Adipose tissue (tissue), 3 donors: ENCODE measurements around the gene WNT6. TPM values are rescaled to one million over a fixed set of nuclear protein-coding genes. Genes with fewer than 3 reads are reported as not detected.

Source experiments
- H3K27ac ChIP-seq: one replicate; pipeline ENCODE4 v1.5.1; 2013; ENCODE audit warnings: low read depth, low read length
- WGBS, 3 donors: extraction: QIAGEN DNeasy Blood & Tissue Kit; methylation state at CpG; one replicate each; pipeline ENCODE4 v1.1.7; 2013; 5-methylcytosine and 5-hydroxymethylcytosine counted together
- polyA plus RNA-seq, 3 donors: library from polyadenylated mRNA; stranded (reverse); fragments of 200-250 nt; gene quantifications; one replicate each; pipeline ENCODE4 v1.2.3, GENCODE V29; 2013
- donor health status: healthy with polysubstance abuse.
- donor health status: Bipolar disorder and iron deficiency.
- donor health status: healthy.

The WNT6 gene
- polyA plus RNA-seq, 3 donors: 0.25 to 1.1 TPM; not detected in 1

DNA sequence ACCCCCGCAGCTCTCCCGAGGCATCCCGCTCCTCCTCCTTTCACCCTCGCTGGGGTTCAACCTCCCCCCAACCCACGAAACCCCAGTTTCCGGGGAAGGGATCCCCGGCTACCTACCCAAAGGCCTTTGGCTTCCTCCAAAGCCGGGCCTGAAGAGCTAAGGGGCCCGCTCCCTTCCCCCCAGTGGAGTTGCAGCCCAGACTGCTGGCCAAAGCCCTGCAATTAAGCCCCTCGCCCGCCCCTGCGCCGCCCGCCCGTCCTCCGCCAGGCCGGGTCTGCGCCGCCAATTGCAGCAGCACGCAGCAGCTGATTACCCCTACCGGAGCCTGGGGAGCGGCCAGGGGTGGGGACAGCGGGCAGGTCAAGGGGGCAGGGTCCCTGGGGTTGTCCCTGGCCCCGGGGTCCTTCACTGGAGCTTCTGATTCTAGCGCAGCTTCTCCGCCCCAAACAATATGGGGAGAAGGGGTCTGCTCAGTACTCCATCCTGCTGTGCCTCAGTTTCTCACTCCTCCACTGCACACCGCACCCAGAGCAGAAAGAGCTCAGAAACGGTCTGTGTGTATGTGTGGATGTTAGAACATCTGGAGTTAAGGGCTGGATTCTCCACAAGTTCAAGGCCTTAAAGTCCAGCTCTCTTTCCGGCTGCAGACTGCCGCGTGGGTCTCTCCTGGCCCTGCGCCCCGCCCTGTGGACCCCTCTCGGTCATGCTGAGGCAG is 37.9 kb downstream of the WNT6 start:
- 5 to 7% (median 5%) methylated on average over 34 of the region's 34 CpGs for WGBS, 3 donors
- H3K27ac ChIP-seq: no peak overlapping the region

DNA sequence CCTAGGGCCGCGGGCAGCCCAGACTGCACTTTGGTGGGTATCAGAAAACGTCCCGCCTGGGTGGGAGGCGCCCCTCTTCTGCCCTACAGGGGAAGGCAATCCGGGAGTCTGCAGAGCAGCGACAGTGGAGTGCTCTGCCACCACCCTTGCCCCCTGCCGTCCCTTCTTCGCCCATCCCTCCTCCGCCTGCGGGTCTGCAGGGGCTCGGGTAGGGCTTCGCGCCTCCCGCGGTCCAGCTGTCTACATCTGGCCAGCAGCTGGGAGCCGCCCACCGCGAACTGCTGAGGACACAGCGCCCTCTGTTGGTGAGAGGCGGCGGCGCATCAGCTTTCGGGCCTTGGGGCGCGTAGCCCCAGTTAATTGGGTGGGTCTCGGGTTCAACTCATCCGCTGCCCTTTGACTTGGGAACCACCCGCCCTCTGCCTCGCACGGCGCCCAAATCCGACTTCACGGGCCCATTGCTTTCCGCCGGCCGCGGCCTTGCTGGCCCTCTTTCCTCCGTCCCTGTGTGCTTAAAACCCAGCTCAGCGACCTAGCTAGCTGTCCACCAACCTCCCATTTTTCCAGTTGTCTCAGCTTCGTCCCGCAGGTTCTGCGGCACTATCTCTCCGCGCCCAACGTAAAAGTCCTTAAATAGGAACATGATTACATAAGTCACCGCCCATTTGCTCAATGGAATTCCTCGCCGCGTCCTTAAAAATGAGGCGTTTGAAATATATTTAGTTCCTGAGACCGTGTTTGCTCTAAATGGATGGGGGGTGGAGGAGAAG is 38.7 kb downstream of the WNT6 start:
- WGBS, 3 donors: 3 to 5% (median 4%) methylated on average over 47 to 52 of the region's 52 CpGs
- H3K27ac ChIP-seq: no peak overlapping the region

DNA sequence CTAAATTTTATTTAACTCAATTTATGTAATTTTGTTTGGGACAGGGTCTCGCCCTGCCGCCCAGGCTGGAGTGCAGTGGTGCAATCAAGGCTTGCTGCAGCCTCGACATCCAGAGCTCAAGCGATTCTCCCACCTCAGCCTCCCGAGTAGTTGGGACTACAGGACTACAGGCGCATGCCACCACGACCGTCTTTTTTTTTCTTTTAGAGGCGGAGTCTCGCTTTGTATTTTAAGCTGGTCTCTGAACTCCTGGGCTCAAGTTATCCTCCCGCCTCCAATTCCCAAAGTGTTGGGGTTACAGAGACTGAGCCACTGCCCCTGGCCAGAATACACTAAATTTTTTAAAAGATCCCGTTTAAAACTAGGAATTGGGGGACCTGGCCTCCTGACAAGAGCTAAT is 39.5 kb downstream of the WNT6 start:
- 23 to 36% (median 36%) methylated on average over 12 of the region's 12 CpGs for WGBS, 3 donors
- H3K27ac ChIP-seq: no peak overlapping the region

DNA sequence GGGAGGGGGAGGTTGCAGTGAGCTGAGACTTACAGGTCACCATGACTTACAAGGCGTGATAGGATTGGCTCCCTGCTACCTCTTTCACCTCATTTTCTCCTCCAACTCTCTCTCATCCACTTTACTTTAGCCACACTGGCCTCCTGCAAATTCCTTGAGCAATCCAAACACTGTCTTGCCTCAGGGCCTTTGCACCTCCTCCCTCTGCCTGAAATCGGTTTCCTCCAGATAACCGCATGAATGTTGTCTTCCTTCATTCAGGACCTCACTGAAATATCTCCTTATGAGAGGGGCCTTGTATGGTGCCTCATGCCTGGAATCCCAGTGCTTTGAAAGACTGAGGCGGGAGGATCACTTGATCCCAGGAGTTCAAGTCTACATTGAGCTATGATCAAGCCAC is 42.8 kb downstream of the WNT6 start:
- 83 to 92% (median 89%) methylated on average over 4 of the region's 4 CpGs for WGBS, 3 donors
- no peak overlapping the region for H3K27ac ChIP-seq

DNA sequence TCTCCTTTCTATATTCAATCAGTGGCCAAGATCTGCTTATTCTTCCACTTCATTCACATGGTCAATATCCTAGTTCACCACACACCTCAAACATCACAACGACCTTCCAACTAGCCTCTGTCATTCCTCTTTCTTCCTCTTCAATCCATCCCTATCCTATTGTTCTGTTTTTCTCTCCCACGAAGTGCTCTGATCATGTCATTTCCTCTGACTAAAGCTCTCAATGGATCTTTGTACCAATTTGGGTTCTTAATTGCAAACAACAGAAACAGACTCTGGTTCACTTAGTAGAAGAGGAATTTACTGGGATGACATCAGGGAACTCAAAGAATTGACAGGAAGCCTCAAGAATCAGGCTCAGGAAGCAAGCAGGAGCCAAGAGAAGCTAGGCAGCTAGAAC is 44.6 kb downstream of the WNT6 start:
- no peak overlapping the region for H3K27ac ChIP-seq
- WGBS, 3 donors: 11 to 19% (median 15%) methylated on average over 2 of the region's 2 CpGs

DNA sequence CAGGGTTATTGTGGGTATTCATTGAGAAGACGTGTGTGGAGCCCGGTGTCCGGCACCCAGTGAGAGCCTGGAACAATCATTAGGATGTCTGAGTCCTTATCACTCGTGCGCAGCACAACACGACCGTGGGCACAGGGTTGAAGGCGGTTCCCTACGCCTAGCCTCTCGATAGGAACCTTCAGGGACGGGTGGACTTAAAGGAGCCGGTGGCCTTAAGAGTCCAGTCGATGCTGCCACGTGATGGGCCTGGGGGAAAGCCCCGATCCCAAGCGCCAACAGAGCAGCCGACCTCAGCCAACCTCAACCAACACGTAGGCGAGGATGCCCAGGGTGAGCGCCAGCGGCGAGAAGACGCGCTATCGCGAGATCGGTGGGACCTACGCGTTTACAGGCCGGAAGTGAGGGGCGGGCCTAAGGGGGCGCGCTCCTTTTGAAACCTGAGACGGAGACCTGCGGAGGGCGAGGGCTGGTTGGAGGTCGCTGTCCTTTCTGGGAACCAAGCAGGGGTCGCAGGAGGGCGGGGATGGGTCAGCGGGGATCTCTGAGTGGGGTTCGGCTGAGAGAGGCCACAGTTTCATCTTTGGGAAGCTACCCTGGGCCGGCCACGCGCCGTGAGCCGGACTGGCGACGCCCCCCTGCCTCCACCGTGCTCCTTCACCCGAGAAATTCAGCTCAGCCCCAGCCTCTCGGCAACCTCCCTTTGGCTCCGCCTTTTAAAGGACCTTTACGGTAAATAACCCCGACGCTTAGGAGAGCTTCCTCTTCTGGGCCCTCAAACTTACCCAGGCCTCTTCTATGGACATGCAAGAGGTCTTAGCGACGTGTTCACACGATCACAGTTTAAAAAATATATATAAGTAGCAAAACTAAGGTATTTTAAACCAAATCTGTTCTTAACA is 49.4 kb downstream of the WNT6 start:
- 2 to 4% (median 2%) methylated on average over 58 of the region's 58 CpGs for WGBS, 3 donors
- no peak overlapping the region for H3K27ac ChIP-seq

DNA sequence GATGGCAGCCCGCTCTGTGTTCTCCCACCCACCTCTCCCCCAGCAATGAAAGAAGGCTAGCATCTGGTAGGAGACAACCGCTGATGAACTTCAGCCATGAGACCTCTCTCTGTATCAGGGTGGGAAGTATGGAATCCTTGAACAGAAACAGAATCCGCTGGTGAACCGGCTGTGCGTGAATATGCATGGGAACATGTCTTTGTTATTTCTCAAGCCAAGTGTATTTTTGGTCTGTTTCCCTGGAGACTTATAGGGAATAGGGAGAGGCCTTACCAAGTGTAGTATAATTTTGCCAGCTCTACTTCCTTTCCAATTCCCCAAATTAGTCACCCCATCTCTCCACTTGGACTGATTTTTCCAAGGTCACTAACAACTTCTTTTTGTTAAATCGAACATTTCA is 51.1 kb downstream of the WNT6 start:
- H3K27ac ChIP-seq: no peak overlapping the region
- WGBS, 3 donors: 88 to 93% (median 91%) methylated on average over 6 of the region's 6 CpGs

DNA sequence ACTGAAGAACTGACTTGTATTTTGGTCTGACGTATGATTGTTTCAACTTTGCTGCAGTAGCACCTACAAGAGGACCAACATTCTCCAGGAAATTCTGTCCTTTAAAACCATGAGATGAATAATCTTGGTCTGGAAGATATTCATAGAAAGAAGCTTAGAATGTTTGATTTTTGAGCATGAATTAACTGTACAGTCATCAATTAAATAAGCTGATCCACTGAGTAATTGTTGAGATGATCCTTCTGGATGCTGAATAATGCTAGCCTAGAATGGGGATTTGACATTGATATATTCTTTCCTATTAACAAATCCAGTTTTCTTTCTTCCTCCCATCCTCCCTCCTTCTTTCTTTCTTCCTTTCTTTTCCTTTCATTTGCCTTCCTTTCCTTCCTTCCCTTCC is 60.9 kb downstream of the WNT6 start:
- WGBS, 3 donors: 86 to 94% (median 89%) methylated on average over 1 of the region's 1 CpG
- no peak overlapping the region for H3K27ac ChIP-seq

Other genes starting within 250 kb of the WNT6 start
- gene ZNF142, start 200.2 kb upstream of the WNT6 start, polyA plus RNA-seq: 1 to 10 TPM; 4.3 to 6.9 (median 6.1) TPM
- 10 to 100 TPM; 20.1 to 39.2 (median 30.0) TPM for gene BCS1L, start 200.1 kb upstream of the WNT6 start, polyA plus RNA-seq
- 10 to 100 TPM; 10.3 to 29.2 (median 18.9) TPM for gene RNF25, start 187.8 kb upstream of the WNT6 start, polyA plus RNA-seq
- 10 to 100 TPM; 15.3 to 18.7 (median 17.5) TPM for gene STK36, start 187.7 kb upstream of the WNT6 start, polyA plus RNA-seq
- 1 to 10 TPM; 4.0 to 7.8 (median 7.2) TPM for gene TTLL4, start 149.0 kb upstream of the WNT6 start, polyA plus RNA-seq
- 10 to 100 TPM in 2 of 3 donors, 1 to 10 TPM in 1; 4.8 to 20.8 (median 11.6) TPM for gene CYP27A1, start 77.7 kb upstream of the WNT6 start, polyA plus RNA-seq
- gene PRKAG3, start 28.0 kb upstream of the WNT6 start, polyA plus RNA-seq: under 1 TPM in 1 of 3 donors, not detected in 2; 0.06 TPM
- gene WNT10A, start 21.0 kb downstream of the WNT6 start, polyA plus RNA-seq: under 1 TPM in 1 of 3 donors, not detected in 2; 0.07 TPM
- gene CDK5R2, start 99.9 kb downstream of the WNT6 start, polyA plus RNA-seq: under 1 TPM in 2 of 3 donors, not detected in 1; 0.06 to 0.58 TPM
- gene FEV, start 125.4 kb downstream of the WNT6 start, polyA plus RNA-seq: under 1 TPM in 2 of 3 donors, not detected in 1; 0.09 to 0.58 TPM
- gene CRYBA2, start 133.6 kb downstream of the WNT6 start, polyA plus RNA-seq: 10 to 100 TPM in 1 of 3 donors, not detected in 2; 12.9 TPM
- under 1 TPM in 2 of 3 donors, not detected in 1; 0.03 to 0.04 TPM for gene CFAP65, start 181.7 kb downstream of the WNT6 start, polyA plus RNA-seq
- gene IHH, start 201.1 kb downstream of the WNT6 start, polyA plus RNA-seq: 1 to 10 TPM in 1 of 3 donors, under 1 TPM in 2; 0.02 to 1.4 (median 0.22) TPM